ENCODE data around the gene KPNA1. TPM values are rescaled to one million over a fixed set of nuclear protein-coding genes. Genes with fewer than 3 reads are reported as not detected.

Gene KPNA1
- total RNA-seq, 1 experiment from 2014 or later, result 64.3 TPM

- POLR2A ChIA-PET (ENCODE audit: unreplicated experiment), result no interaction called here
- H3K27me3 ChIP-seq (ENCODE audit: low read length), result no peaks in the 10 kb centered on the region
Observed at GRCh38 chr3:122410111-122410510, 104.6 kb downstream of the KPNA1 start.

GRCh38 chr3:122409446-122409845 is 105.3 kb downstream of the KPNA1 start:
- intact Hi-C loops (cut with micrococcal nuclease), result no loop called here
- POLR2A ChIA-PET (ENCODE audit: unreplicated experiment), result interaction anchor here (0.6 kb wide), 2 partner anchors 190 to 253 kb away, joined by 12 to 23 read pairs; no protein-coding TSS in a partner anchor
- Histone ChIP-seq H4K20me1 (ENCODE audit: low read length) (no peaks in the 10 kb centered on the region), H3K9me2 (replicated peaks; ENCODE audit: low read length) (no peaks in the 10 kb centered on the region), H3F3A (ENCODE audit: low read length, unreplicated experiment) (no peaks in the 10 kb centered on the region), H3K27ac (ENCODE audit: low read length) (no peak overlapping the region), H3K4me2 (ENCODE audit: low read length) (no peak overlapping the region), H3K36me3 (ENCODE audit: low read depth, low read length) (peaks cover 45% of the 10 kb centered on the region), H3K9ac (ENCODE audit: low read length) (no peak overlapping the region), H3K4me3 (ENCODE audit: low read length) (no peak overlapping the region), H2AFZ (ENCODE audit: low read length) (no peak overlapping the region), H3K79me2 (ENCODE audit: low read length) (peaks cover 28% of the 10 kb centered on the region), H3K9me3 (ENCODE audit: low read length) (no peaks in the 10 kb centered on the region), H3K4me1 (ENCODE audit: insufficient read depth, low read length) (peaks cover 10% of the 10 kb centered on the region), H3K27me3 (ENCODE audit: low read length) (no peaks in the 10 kb centered on the region)
- DNase-seq (no peak), ATAC-seq (no peak)
- TF ChIP-seq CTCF (conservative IDR thresholded peaks at IDR 0.05; ENCODE audit: low read depth, low read length) (no peak), EZH2 (IDR thresholded peaks at IDR 0.05; ENCODE audit: low read length, unreplicated experiment) (no peak), EZH2phosphoT487 (IDR thresholded peaks at IDR 0.05; ENCODE audit: borderline replicate concordance, low read length) (no peak)
- no TSS peak for BruUV-seq (replicated peaks)
- CTCF ChIA-PET, result no interaction called here

More at GRCh38 chr3:122410111-122410510, 104.6 kb downstream of the KPNA1 start:
- H3K36me3 ChIP-seq (ENCODE audit: low read depth, low read length), result peaks cover 42% of the 10 kb centered on the region
- H3K27ac ChIP-seq (ENCODE audit: low read length), result no peak overlapping the region
- H3K9ac ChIP-seq (ENCODE audit: low read length), result no peak overlapping the region
- H3K4me3 ChIP-seq (ENCODE audit: low read length), result no peak overlapping the region
- no peaks in the 10 kb centered on the region for H3K9me3 ChIP-seq (ENCODE audit: low read length)
- peaks cover 34% of the 10 kb centered on the region for H3K79me2 ChIP-seq (ENCODE audit: low read length)
- intact Hi-C loops (cut with micrococcal nuclease), result no loop called here
- peaks cover 17% of the 10 kb centered on the region for H3K4me1 ChIP-seq (ENCODE audit: insufficient read depth, low read length)
- DNase-seq, result no peak
- no peaks in the 10 kb centered on the region for H3F3A ChIP-seq (ENCODE audit: low read length, unreplicated experiment)
- no peak overlapping the region for H3K4me2 ChIP-seq (ENCODE audit: low read length)
- no peaks in the 10 kb centered on the region for H3K9me2 ChIP-seq (replicated peaks; ENCODE audit: low read length)
- H4K20me1 ChIP-seq (ENCODE audit: low read length), result no peaks in the 10 kb centered on the region
- BruUV-seq (replicated peaks), result no TSS peak
- no peak overlapping the region for H2AFZ ChIP-seq (ENCODE audit: low read length)
- no peak for ATAC-seq
- no peak for TF ChIP-seq EZH2 (IDR thresholded peaks at IDR 0.05; ENCODE audit: low read length, unreplicated experiment)
- TF ChIP-seq EZH2phosphoT487 (IDR thresholded peaks at IDR 0.05; ENCODE audit: borderline replicate concordance, low read length), result no peak
- TF ChIP-seq CTCF (conservative IDR thresholded peaks at IDR 0.05; ENCODE audit: low read depth, low read length), result no peak
- CTCF ChIA-PET, result no interaction called here

GRCh38 chr3:122407946-122408345 is 106.8 kb downstream of the KPNA1 start:
- BruUV-seq (replicated peaks), result no TSS peak
- ChIA-PET POLR2A (ENCODE audit: unreplicated experiment) (interaction anchor here (0.6 kb wide), 1 partner anchor 866 kb away, joined by 3 read pairs; no protein-coding TSS in a partner anchor), CTCF (no interaction called here)
- intact Hi-C loops (cut with micrococcal nuclease), result no loop called here
- TF ChIP-seq EZH2 (IDR thresholded peaks at IDR 0.05; ENCODE audit: low read length, unreplicated experiment) (no peak), EZH2phosphoT487 (IDR thresholded peaks at IDR 0.05; ENCODE audit: borderline replicate concordance, low read length) (no peak), CTCF (conservative IDR thresholded peaks at IDR 0.05; ENCODE audit: low read depth, low read length) (no peak)
- H3K9me3 ChIP-seq (ENCODE audit: low read length), result no peaks in the 10 kb centered on the region
- no peaks in the 10 kb centered on the region for H3K9me2 ChIP-seq (replicated peaks; ENCODE audit: low read length)
- no peak overlapping the region for H3K4me3 ChIP-seq (ENCODE audit: low read length)
- ATAC-seq, result no peak
- DNase-seq, result no peak
- H3K4me1 ChIP-seq (ENCODE audit: insufficient read depth, low read length), result no peaks in the 10 kb centered on the region
- no peaks in the 10 kb centered on the region for H3K27me3 ChIP-seq (ENCODE audit: low read length)
- H4K20me1 ChIP-seq (ENCODE audit: low read length), result no peaks in the 10 kb centered on the region
- peaks cover 13% of the 10 kb centered on the region for H3K79me2 ChIP-seq (ENCODE audit: low read length)
- H3K36me3 ChIP-seq (ENCODE audit: low read depth, low read length), result peaks cover 52% of the 10 kb centered on the region
- no peak overlapping the region for H2AFZ ChIP-seq (ENCODE audit: low read length)
- H3F3A ChIP-seq (ENCODE audit: low read length, unreplicated experiment), result no peaks in the 10 kb centered on the region
- H3K27ac ChIP-seq (ENCODE audit: low read length), result no peak overlapping the region
- H3K4me2 ChIP-seq (ENCODE audit: low read length), result no peak overlapping the region
- no peak overlapping the region for H3K9ac ChIP-seq (ENCODE audit: low read length)

All from PC-3 (cell line).